ENCODE measurements around the gene HOXB6. TPM values are rescaled to one million over a fixed set of nuclear protein-coding genes. Genes with fewer than 3 reads are reported as not detected.
A peak's percentile ranks its signal among the peaks of the same experiment; 100 is the strongest.

HOXB6 gene
- total RNA-seq, 1 experiment from 2014 or later: 64.8 TPM

- Histone ChIP-seq H3K4me3 (replicated peaks in 1 of 2; ENCODE audit: low read depth in 1 of 2, low read length in 2 of 2) (peak overlapping the region; percentile 96), H2AFZ (ENCODE audit: low read depth, low read length, poor library complexity, severe bottlenecking) (peak overlapping the region; percentile 52), H3K27me3 (ENCODE audit: insufficient read depth, low read length) (no peaks in the 10 kb centered on the region), H3K9me2 (ENCODE audit: insufficient read depth) (no peaks in the 10 kb centered on the region), H3K9ac (ENCODE audit: low read length) (peak overlapping the region; percentile 94), H3K36me3 (ENCODE audit: control insufficient read depth in 1 of 2, insufficient read depth in 2 of 2, low read length in 2 of 2) (peaks cover 0 to 15% of the 10 kb centered on the region in 2 experiments; a peak in 1 of 4 replicates), H3K9me3 (ENCODE audit: control insufficient read depth in 1 of 2, insufficient read depth in 1 of 2, low read depth in 1 of 2, low read length in 2 of 2) (no peaks in the 10 kb centered on the region), H3K27ac (ENCODE audit: low read depth, low read length) (peak overlapping the region; percentile 99), H3K4me2 (ENCODE audit: low read length) (peak overlapping the region; percentile 90), H3K79me2 (ENCODE audit: insufficient read depth, low read length) (peaks cover 56% of the 10 kb centered on the region), H3K4me1 (ENCODE audit: control insufficient read depth in 1 of 2, insufficient read depth in 2 of 2, low read length in 2 of 2) (peaks cover 9 to 29% of the 10 kb centered on the region in 2 experiments; a peak in 3 of 4 replicates), H4K20me1 (ENCODE audit: insufficient read depth) (no peaks in the 10 kb centered on the region)
- POLR2A ChIA-PET: no interaction called here
- CTCF ChIA-PET: interaction anchor here (0.8 to 0.9 kb wide), 2 partner anchors 10 to 238 kb away, joined by 3 to 4 read pairs; no protein-coding TSS in a partner anchor
- intact Hi-C loops (cut with micrococcal nuclease): no loop called here
- peak; percentile 84 for ATAC-seq
- RAD21 ChIA-PET (ENCODE audit: low non-redundant PET in 1 of 2, low total read pairs in 2 of 2, uncharacterized antibody in 2 of 2, unreplicated experiment in 2 of 2): no interaction called here
- DNase-seq (ENCODE audit: low read depth, low spot score): peak; percentile 53
- peak; percentile 96 for TF ChIP-seq ZFX (IDR thresholded peaks at IDR 0.05)
- peak; percentile 87 for TF ChIP-seq SIN3A (IDR thresholded peaks at IDR 0.05; ENCODE audit: low read depth)
- TF ChIP-seq, protein P1, sequence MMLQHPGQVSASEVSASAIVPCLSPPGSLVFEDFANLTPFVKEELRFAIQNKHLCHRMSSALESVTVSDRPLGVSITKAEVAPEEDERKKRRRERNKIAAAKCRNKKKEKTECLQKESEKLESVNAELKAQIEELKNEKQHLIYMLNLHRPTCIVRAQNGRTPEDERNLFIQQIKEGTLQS (IDR thresholded peaks at IDR 0.05): no peak
- no peak for TF ChIP-seq FOSL1 (IDR thresholded peaks at IDR 0.05; ENCODE audit: low read depth)
- TF ChIP-seq CBX3 (IDR thresholded peaks at IDR 0.05; ENCODE audit: low read depth): peak; percentile 54; the same call in 1 of the 2 replicates
- TF ChIP-seq POLR2AphosphoS5 (IDR thresholded peaks at IDR 0.05; ENCODE audit: low read depth, low read length): peak; percentile 64; the same call in 1 of the 2 replicates
- no peak for TF ChIP-seq JUND (IDR thresholded peaks at IDR 0.05)
- 0 out of 2 replicates have a peak, but pooled peaks have one; percentile 43 for TF ChIP-seq SP1 (IDR thresholded peaks at IDR 0.05; ENCODE audit: low read depth)
- TF ChIP-seq YY1 (IDR thresholded peaks at IDR 0.05; ENCODE audit: extremely low read depth, insufficient replicate concordance, low read depth, low read length): peak; percentile 65
- TF ChIP-seq EGR1 (IDR thresholded peaks at IDR 0.05; ENCODE audit: low read depth): peak; percentile 76
- TF ChIP-seq TCF7L2 (IDR thresholded peaks at IDR 0.05; ENCODE audit: borderline replicate concordance, extremely low read depth, insufficient read depth, insufficient read length): peak; percentile 31
- no peak for TF ChIP-seq CEBPB (IDR thresholded peaks at IDR 0.05; ENCODE audit: low read depth)
- TF ChIP-seq MAX (IDR thresholded peaks at IDR 0.05): peak; percentile 81
- BruUV-seq (replicated peaks): no TSS peak
Measured at GRCh38 chr17:48646183-48647102, 41.7 kb upstream of the HOXB6 start.
